Karpas-422 (cell line): ENCODE results near the gene TRIM14. TPM values are rescaled to one million over a fixed set of nuclear protein-coding genes. Genes with fewer than 3 reads are reported as not detected.

Source experiments
- DNase-seq: peaks from one replicate; pipeline ENCODE4 v3.0.0-alpha.2; 2015
- H2AFZ ChIP-seq: fragments of 200-600 bp; sonication (generic); 2 replicates; pipeline ENCODE4 v1.6.1; 2014; ENCODE audit warnings: antibody characterized with exemption, low read length, mixed read lengths
- H3K27ac ChIP-seq: fragments of 200-600 bp; sonication (generic); 2 replicates; pipeline ENCODE4 v1.5.1; 2014; ENCODE audit warnings: mild to moderate bottlenecking, low read length, moderate library complexity
- H3K27me3 ChIP-seq: fragments of 200-600 bp; sonication (generic); 2 replicates; pipeline ENCODE4 v1.6.1; 2014; ENCODE audit warnings: low read length, mixed read lengths
- H3K36me3 ChIP-seq: fragments of 200-600 bp; sonication (generic); 2 replicates; pipeline ENCODE4 v1.6.1; 2014; ENCODE audit warnings: low read length, mixed read lengths; ENCODE audit not compliant: insufficient read depth
- H3K4me1 ChIP-seq: fragments of 200-600 bp; sonication (generic); 2 replicates; pipeline ENCODE4 v1.6.1; 2014; ENCODE audit warnings: mild to moderate bottlenecking, low read length, mixed read lengths
- H3K4me2 ChIP-seq: fragments of 200-600 bp; sonication (generic); 2 replicates; pipeline ENCODE4 v1.6.1; 2014; ENCODE audit warnings: low read length, low read depth, mild to moderate bottlenecking; ENCODE audit not compliant: poor library complexity, severe bottlenecking
- H3K4me3 ChIP-seq: fragments of 200-600 bp; sonication (generic); 2 replicates; pipeline ENCODE4 v1.5.1; 2014; ENCODE audit warnings: mild to moderate bottlenecking, antibody characterized with exemption, low read length, mixed read lengths
- H3K79me2 ChIP-seq: fragments of 200-600 bp; sonication (generic); 2 replicates; pipeline ENCODE4 v1.6.1; 2014; ENCODE audit warnings: mild to moderate bottlenecking, low read length, mixed read lengths
- H3K9ac ChIP-seq: fragments of 200-600 bp; sonication (generic); 2 replicates; pipeline ENCODE4 v1.6.0; 2014; ENCODE audit warnings: low read length
- H3K9me2 ChIP-seq: fragments of 200-600 bp; sonication (generic), shearing (Covaris generic); replicated peaks from 2 replicates; pipeline ENCODE4 v1.6.0; 2014; ENCODE audit warnings: mild to moderate bottlenecking, low read length, moderate library complexity; ENCODE audit not compliant: insufficient read depth
- H3K9me3 ChIP-seq: fragments of 300-700, 200-600 bp; sonication (generic); 2 replicates; pipeline ENCODE4 v1.6.1; 2014; ENCODE audit warnings: low read length, mixed read lengths
- H4K20me1 ChIP-seq: fragments of 200-600 bp; sonication (generic); 2 replicates; pipeline ENCODE4 v1.6.1; 2014; ENCODE audit warnings: mild to moderate bottlenecking, antibody characterized with exemption, low read length, low read depth; ENCODE audit not compliant: insufficient read depth
- total RNA-seq: library from RNA; depleted of rRNA; stranded (reverse); fragments of >200 nt; shearing (Covaris generic); gene quantifications from 2 replicates; pipeline ENCODE4 v1.2.3, GENCODE V29; 2014; ENCODE audit warnings: low replicate concordance

The TRIM14 gene
- total RNA-seq, 1 experiment from 2014 or later, result 17.5 TPM

- DNase-seq, result no peak
- H2AFZ ChIP-seq, result no peak overlapping the region
- no peak overlapping the region for H3K9ac ChIP-seq
- no peaks in the 10 kb centered on the region for H4K20me1 ChIP-seq
- H3K4me2 ChIP-seq, result no peak overlapping the region
- no peak overlapping the region for H3K4me3 ChIP-seq
- no peaks in the 10 kb centered on the region for H3K27me3 ChIP-seq
- no peaks in the 10 kb centered on the region for H3K4me1 ChIP-seq
- H3K9me2 ChIP-seq, result no peaks in the 10 kb centered on the region
- no peaks in the 10 kb centered on the region for H3K36me3 ChIP-seq
- no peaks in the 10 kb centered on the region for H3K9me3 ChIP-seq
- no peaks in the 10 kb centered on the region for H3K79me2 ChIP-seq
- no peak overlapping the region for H3K27ac ChIP-seq
Observed at GRCh38 chr9:98158071-98158831, 39.2 kb upstream of the TRIM14 start.

GRCh38 chr9:98157372-98157771, 38.4 kb upstream of the TRIM14 start:
- Histone ChIP-seq H3K9me3 (no peaks in the 10 kb centered on the region), H2AFZ (no peak overlapping the region), H3K36me3 (no peaks in the 10 kb centered on the region), H3K27me3 (no peaks in the 10 kb centered on the region), H3K27ac (no peak overlapping the region), H4K20me1 (no peaks in the 10 kb centered on the region), H3K79me2 (no peaks in the 10 kb centered on the region), H3K4me3 (no peak overlapping the region), H3K9ac (no peak overlapping the region), H3K9me2 (no peaks in the 10 kb centered on the region), H3K4me2 (no peak overlapping the region), H3K4me1 (no peaks in the 10 kb centered on the region)
- DNase-seq, result no peak

GRCh38 chr9:98154678-98155077, 35.7 kb upstream of the TRIM14 start:
- no peak for DNase-seq
- Histone ChIP-seq H3K9me2 (no peaks in the 10 kb centered on the region), H3K79me2 (no peaks in the 10 kb centered on the region), H3K27ac (no peak overlapping the region), H3K9ac (no peak overlapping the region), H3K4me1 (no peaks in the 10 kb centered on the region), H3K27me3 (no peaks in the 10 kb centered on the region), H4K20me1 (no peaks in the 10 kb centered on the region), H3K9me3 (no peaks in the 10 kb centered on the region), H3K4me3 (no peak overlapping the region), H3K36me3 (no peaks in the 10 kb centered on the region), H2AFZ (no peak overlapping the region), H3K4me2 (no peak overlapping the region)

- no peaks in the 10 kb centered on the region for H3K27me3 ChIP-seq
- no peaks in the 10 kb centered on the region for H4K20me1 ChIP-seq
- no peak overlapping the region for H3K4me2 ChIP-seq
- no peaks in the 10 kb centered on the region for H3K9me3 ChIP-seq
- no peaks in the 10 kb centered on the region for H3K4me1 ChIP-seq
- no peak for DNase-seq
- H3K27ac ChIP-seq, result no peak overlapping the region
- H3K4me3 ChIP-seq, result no peak overlapping the region
- no peak overlapping the region for H3K9ac ChIP-seq
- no peaks in the 10 kb centered on the region for H3K79me2 ChIP-seq
- no peak overlapping the region for H2AFZ ChIP-seq
- no peaks in the 10 kb centered on the region for H3K9me2 ChIP-seq
- no peaks in the 10 kb centered on the region for H3K36me3 ChIP-seq
Observed at GRCh38 chr9:98152526-98152925, 33.5 kb upstream of the TRIM14 start.

GRCh38 chr9:98150721-98151120, 31.7 kb upstream of the TRIM14 start:
- no peaks in the 10 kb centered on the region for H3K27me3 ChIP-seq
- no peak overlapping the region for H3K4me3 ChIP-seq
- H3K27ac ChIP-seq, result no peak overlapping the region
- H3K9ac ChIP-seq, result no peak overlapping the region
- H3K9me2 ChIP-seq, result no peaks in the 10 kb centered on the region
- no peaks in the 10 kb centered on the region for H3K36me3 ChIP-seq
- H2AFZ ChIP-seq, result no peak overlapping the region
- H3K4me2 ChIP-seq, result no peak overlapping the region
- no peak for DNase-seq
- no peaks in the 10 kb centered on the region for H3K79me2 ChIP-seq
- peaks cover 10% of the 10 kb centered on the region for H3K4me1 ChIP-seq
- no peaks in the 10 kb centered on the region for H3K9me3 ChIP-seq
- H4K20me1 ChIP-seq, result no peaks in the 10 kb centered on the region

- no peaks in the 10 kb centered on the region for H3K36me3 ChIP-seq
- no peaks in the 10 kb centered on the region for H4K20me1 ChIP-seq
- H2AFZ ChIP-seq, result no peak overlapping the region
- H3K9me3 ChIP-seq, result no peaks in the 10 kb centered on the region
- no peak overlapping the region for H3K27ac ChIP-seq
- no peaks in the 10 kb centered on the region for H3K27me3 ChIP-seq
- H3K79me2 ChIP-seq, result no peaks in the 10 kb centered on the region
- no peak for DNase-seq
- no peaks in the 10 kb centered on the region for H3K9me2 ChIP-seq
- H3K9ac ChIP-seq, result no peak overlapping the region
- H3K4me3 ChIP-seq, result no peak overlapping the region
- no peak overlapping the region for H3K4me2 ChIP-seq
- peaks cover 10% of the 10 kb centered on the region for H3K4me1 ChIP-seq
Observed at GRCh38 chr9:98150164-98150563, 31.1 kb upstream of the TRIM14 start.

GRCh38 chr9:98149422-98149821, 30.4 kb upstream of the TRIM14 start:
- no peak for DNase-seq
- Histone ChIP-seq H4K20me1 (no peaks in the 10 kb centered on the region), H3K4me3 (no peak overlapping the region), H3K36me3 (no peaks in the 10 kb centered on the region), H3K9ac (no peak overlapping the region), H2AFZ (no peak overlapping the region), H3K9me3 (no peaks in the 10 kb centered on the region), H3K27me3 (no peaks in the 10 kb centered on the region), H3K27ac (no peak overlapping the region), H3K4me1 (peaks cover 10% of the 10 kb centered on the region), H3K9me2 (no peaks in the 10 kb centered on the region), H3K4me2 (no peak overlapping the region), H3K79me2 (no peaks in the 10 kb centered on the region)

GRCh38 chr9:98148486-98148885, 29.5 kb upstream of the TRIM14 start:
- no peaks in the 10 kb centered on the region for H3K27me3 ChIP-seq
- no peaks in the 10 kb centered on the region for H3K36me3 ChIP-seq
- no peaks in the 10 kb centered on the region for H3K9me2 ChIP-seq
- H3K4me2 ChIP-seq, result no peak overlapping the region
- H3K27ac ChIP-seq, result no peak overlapping the region
- H4K20me1 ChIP-seq, result no peaks in the 10 kb centered on the region
- no peaks in the 10 kb centered on the region for H3K9me3 ChIP-seq
- DNase-seq, result no peak
- no peak overlapping the region for H2AFZ ChIP-seq
- H3K4me1 ChIP-seq, result peaks cover 10% of the 10 kb centered on the region
- no peaks in the 10 kb centered on the region for H3K79me2 ChIP-seq
- H3K9ac ChIP-seq, result no peak overlapping the region
- H3K4me3 ChIP-seq, result no peak overlapping the region
